CD1c-positive myeloid dendritic cell (primary cell): ENCODE data around the gene PRR35.

Experiments used
- DNase-seq: peaks from one replicate; pipeline ENCODE4 v3.0.0-alpha.2; 2016; ENCODE audit errors: extremely low spot score

The PRR35 gene

GRCh38 chr16:549544-550263 lies 10.5 kb upstream of the PRR35 start:
- DNase-seq = no peak

GRCh38 chr16:551210-551609 lies 9.0 kb upstream of the PRR35 start:
- no peak for DNase-seq

GRCh38 chr16:552171-552570 lies 8.0 kb upstream of the PRR35 start:
- no peak for DNase-seq

- DNase-seq = no peak
Observed at GRCh38 chr16:553601-554296, 6.4 kb upstream of the PRR35 start.

- no peak for DNase-seq
Observed at GRCh38 chr16:554297-554621, 5.9 kb upstream of the PRR35 start.

- no peak for DNase-seq
Observed at GRCh38 chr16:554640-555365, 5.4 kb upstream of the PRR35 start.

- no peak for DNase-seq
Observed at GRCh38 chr16:555528-556473, 4.4 kb upstream of the PRR35 start.

- no peak for DNase-seq
Observed at GRCh38 chr16:556474-557173, 3.6 kb upstream of the PRR35 start.

GRCh38 chr16:557463-558297 lies 2.5 kb upstream of the PRR35 start:
- DNase-seq = no peak

GRCh38 chr16:558298-559020 lies 1.7 kb upstream of the PRR35 start:
- no peak for DNase-seq

GRCh38 chr16:559021-559380 lies 1.2 kb upstream of the PRR35 start:
- DNase-seq = no peak

GRCh38 chr16:559411-560203 lies 587 bp upstream of the PRR35 start:
- DNase-seq = no peak

- no peak for DNase-seq
Observed at GRCh38 chr16:560701-561412, 663 bp downstream of the PRR35 start.

GRCh38 chr16:561413-561794 lies 1.2 kb downstream of the PRR35 start:
- no peak for DNase-seq

- DNase-seq = no peak
Observed at GRCh38 chr16:561957-562938, 2.1 kb downstream of the PRR35 start.

- no peak for DNase-seq
Observed at GRCh38 chr16:563072-563644, 3.0 kb downstream of the PRR35 start.
